H1 (cell line): ENCODE measurements around the gene ARHGAP21. TPM values are rescaled to one million over a fixed set of nuclear protein-coding genes. Genes with fewer than 3 reads are reported as not detected.

ENCODE experiments used
- CTCF ChIA-PET: fragments of 300-600 bp; sonication (Branson Sonifier 250); formaldehyde crosslinking; loops from one replicate; lab custom pipeline; 2021; ENCODE audit not compliant: partially characterized antibody; lab: Charles Lee
- POLR2A ChIA-PET: fragments of 300-600 bp; sonication (Branson Sonifier 250); formaldehyde crosslinking; loops from one replicate; lab custom pipeline; 2021; ENCODE audit warnings: inconsistent platforms; ENCODE audit not compliant: partially characterized antibody; lab: Charles Lee
- DNase-seq, 2 experiments: peaks; one replicate each; pipeline versions ENCODE4 v3.0.0 to v3.0.0-alpha.2; 2010 to 2022; ENCODE audit warnings: low spot score in 2 of 2, low read depth in 1 of 2, mixed read lengths in 1 of 2
- FAIRE-seq: peaks from 2 replicates; lab custom pipeline; 2011; peaks lifted over from hg19 to GRCh38; lab: Jason Lieb, UNC
- H2AFZ ChIP-seq: 2 replicates; pipeline ENCODE4 v1.8.1; 2012; ENCODE audit warnings: low read length, inconsistent platforms
- H2AK5ac ChIP-seq: 2 replicates; pipeline ENCODE4 v1.6.1; 2013; ENCODE audit warnings: low read depth, low read length
- H2BK120ac ChIP-seq: replicated peaks from 2 replicates; pipeline ENCODE3; 2013; ENCODE audit warnings: low read depth, low read length, inconsistent platforms
- H2BK12ac ChIP-seq: 2 replicates; pipeline ENCODE4 v1.6.1; 2013; ENCODE audit warnings: low read depth, low read length
- H2BK15ac ChIP-seq: 2 replicates; pipeline ENCODE4 v1.6.1; 2013; ENCODE audit warnings: low read length
- H2BK20ac ChIP-seq: 2 replicates; pipeline ENCODE4 v1.6.1; 2013; ENCODE audit warnings: low read length
- H2BK5ac ChIP-seq: 2 replicates; pipeline ENCODE4 v1.6.1; 2013; ENCODE audit warnings: low read depth, low read length
- H3K14ac ChIP-seq: 2 replicates; pipeline ENCODE4 v1.6.1; 2013; ENCODE audit warnings: inconsistent platforms; ENCODE audit not compliant: insufficient read length
- H3K18ac ChIP-seq: 2 replicates; pipeline ENCODE4 v1.6.1; 2013; ENCODE audit warnings: low read length; ENCODE audit errors: extremely low read depth
- H3K23ac ChIP-seq: 2 replicates; pipeline ENCODE4 v1.6.1; 2013; ENCODE audit warnings: inconsistent platforms; ENCODE audit not compliant: insufficient read length
- H3K23me2 ChIP-seq: 2 replicates; pipeline ENCODE4 v1.6.1; 2013; ENCODE audit warnings: low read depth, low read length
- H3K27ac ChIP-seq: 2 replicates; pipeline ENCODE4 v1.6.1; 2011; ENCODE audit warnings: low read depth, low read length, inconsistent platforms
- H3K27me3 ChIP-seq, 4 experiments: replicated peaks in 1 of 4; 1 replicate in 1 of 4; 2 replicates in 3 of 4; pipeline versions ENCODE4 v1.6.1 to v1.8.1; 2011 to 2013; ENCODE audit warnings: low read length in 3 of 4, mild to moderate bottlenecking in 3 of 4, inconsistent platforms in 2 of 4, mixed read lengths in 2 of 4, moderate library complexity in 1 of 4; ENCODE audit not compliant: control insufficient read depth in 3 of 4, insufficient read depth in 3 of 4; ENCODE audit errors: extremely low read depth in 1 of 4
- H3K36me3 ChIP-seq, 4 experiments: 2 replicates each; pipeline versions ENCODE4 v1.6.1 to v1.8.1; 2011 to 2013; ENCODE audit warnings: mild to moderate bottlenecking in 4 of 4, low read length in 3 of 4, moderate library complexity in 2 of 4, control low read depth in 1 of 4, inconsistent platforms in 1 of 4; ENCODE audit not compliant: insufficient read depth in 4 of 4, control insufficient read depth in 2 of 4
- H3K4ac ChIP-seq: replicated peaks from 2 replicates; pipeline ENCODE3; 2013; ENCODE audit warnings: low read length, low read depth, mixed read lengths, inconsistent platforms; ENCODE audit not compliant: insufficient read length
- H3K4me1 ChIP-seq, 4 experiments: replicated peaks in 1 of 4; 1 replicate in 1 of 4; 2 replicates in 3 of 4; pipeline versions ENCODE4 v1.6.1 to v1.8.1; 2011 to 2013; ENCODE audit warnings: low read length in 3 of 4, inconsistent platforms in 2 of 4, mixed read lengths in 1 of 4; ENCODE audit not compliant: insufficient read depth in 4 of 4, control insufficient read depth in 3 of 4
- H3K4me2 ChIP-seq, 2 experiments: 2 replicates each; pipeline versions ENCODE4 v1.6.1 to v1.8.1; 2011 to 2013; ENCODE audit warnings: low read depth in 2 of 2, low read length in 2 of 2, control low read depth in 1 of 2, inconsistent platforms in 1 of 2, mild to moderate bottlenecking in 1 of 2; ENCODE audit not compliant: insufficient read depth in 1 of 2
- H3K4me3 ChIP-seq, 4 experiments: fragments of 200-600, 300-600 bp in 1 of 4; sonication (generic), shearing (Covaris generic), sonication (Bioruptor Twin) in 1 of 4; 2 replicates each; pipeline versions ENCODE4 v1.5.1 to v1.8.1; 2011 to 2016; ENCODE audit warnings: low read length in 4 of 4, low read depth in 3 of 4, control low read depth in 2 of 4, inconsistent platforms in 2 of 4, mild to moderate bottlenecking in 2 of 4, mixed read lengths in 1 of 4, moderate library complexity in 1 of 4; ENCODE audit not compliant: insufficient read depth in 2 of 4; ENCODE audit errors: extremely low read depth in 1 of 4
- H3K56ac ChIP-seq: replicated peaks from 2 replicates; pipeline ENCODE3; 2013; ENCODE audit warnings: low read depth, mild to moderate bottlenecking, mixed read lengths, low read length, inconsistent platforms; ENCODE audit not compliant: insufficient read length
- H3K79me1 ChIP-seq: 2 replicates; pipeline ENCODE4 v1.6.1; 2013; ENCODE audit warnings: low read depth, low read length, control low read depth
- H3K79me2 ChIP-seq, 2 experiments: 2 replicates each; pipeline versions ENCODE4 v1.6.1 to v1.8.1; 2012 to 2013; ENCODE audit warnings: low read length in 2 of 2, mild to moderate bottlenecking in 2 of 2, inconsistent platforms in 1 of 2; ENCODE audit not compliant: insufficient read depth in 2 of 2, control insufficient read depth in 1 of 2
- H3K9ac ChIP-seq, 4 experiments: replicated peaks in 1 of 4; 1 replicate in 1 of 4; 2 replicates in 3 of 4; pipeline versions ENCODE4 v1.6.1 to v1.8.1; 2011 to 2013; ENCODE audit warnings: low read depth in 3 of 4, low read length in 3 of 4, control low read depth in 2 of 4, mild to moderate bottlenecking in 2 of 4, moderate library complexity in 2 of 4, inconsistent platforms in 1 of 4; ENCODE audit errors: extremely low read depth in 1 of 4
- H3K9me3 ChIP-seq, 2 experiments: 2 replicates each; pipeline versions ENCODE4 v1.6.1 to v1.8.1; 2012 to 2013; ENCODE audit warnings: mild to moderate bottlenecking in 2 of 2, moderate library complexity in 2 of 2, control low read depth in 1 of 2, inconsistent platforms in 1 of 2, low read depth in 1 of 2, low read length in 1 of 2, mixed read lengths in 1 of 2; ENCODE audit not compliant: insufficient read depth in 2 of 2
- H4K20me1 ChIP-seq, 2 experiments: replicated peaks in 1 of 2; 2 replicates each; pipeline versions ENCODE3 to v1.8.1; 2011 to 2013; ENCODE audit warnings: inconsistent platforms in 2 of 2, low read length in 2 of 2, mild to moderate bottlenecking in 1 of 2; ENCODE audit not compliant: insufficient read depth in 2 of 2, control insufficient read depth in 1 of 2
- H4K5ac ChIP-seq: 2 replicates; pipeline ENCODE4 v1.6.1; 2013; ENCODE audit warnings: low read length, low read depth, mixed read lengths, inconsistent platforms; ENCODE audit not compliant: insufficient read length
- H4K8ac ChIP-seq: 2 replicates; pipeline ENCODE4 v1.8.0; 2013; ENCODE audit warnings: mild to moderate bottlenecking, moderate library complexity, low read length, inconsistent platforms; ENCODE audit not compliant: insufficient read depth; ENCODE audit errors: extremely low read depth
- H4K91ac ChIP-seq: replicated peaks from 2 replicates; pipeline ENCODE3; 2013; ENCODE audit warnings: low read length, mixed read lengths, inconsistent platforms; ENCODE audit not compliant: insufficient read length
- BCL11A ChIP-seq, 2 experiments: IDR thresholded peaks; one replicate each; pipeline ENCODE4 v1.6.1; 2011; ENCODE audit warnings: low read depth in 2 of 2, low read length in 2 of 2, mild to moderate bottlenecking in 2 of 2
- CHD1 ChIP-seq: IDR thresholded peaks from 2 replicates; pipeline ENCODE4 v1.6.1; 2012; ENCODE audit warnings: low read depth, low read length, improper control_type of control experiment
- CHD2 ChIP-seq: IDR thresholded peaks from 2 replicates; pipeline ENCODE4 v1.6.1; 2012; ENCODE audit warnings: low read length, improper control_type of control experiment
- CREB1 ChIP-seq: IDR thresholded peaks from 2 replicates; pipeline ENCODE4 v1.6.1; 2012; ENCODE audit warnings: inconsistent platforms
- JUND ChIP-seq: IDR thresholded peaks from 2 replicates; pipeline ENCODE4 v1.6.1; 2011; ENCODE audit warnings: mild to moderate bottlenecking, improper control_type of control experiment, low read length
- KDM4A ChIP-seq: IDR thresholded peaks from one replicate; pipeline ENCODE4 v1.7.1; 2012; ENCODE audit warnings: low read depth, mild to moderate bottlenecking, moderate library complexity, low read length, inconsistent platforms; ENCODE audit not compliant: severe bottlenecking
- MAFK ChIP-seq: IDR thresholded peaks from 2 replicates; pipeline ENCODE4 v1.6.1; 2012; ENCODE audit warnings: low read depth, mild to moderate bottlenecking, improper control_type of control experiment, low read length
- NRF1 ChIP-seq: IDR thresholded peaks from 2 replicates; pipeline ENCODE4 v1.6.1; 2011; ENCODE audit warnings: mild to moderate bottlenecking, low read depth, low read length, improper control_type of control experiment
- SP2 ChIP-seq: IDR thresholded peaks from 2 replicates; pipeline ENCODE4 v1.6.1; 2012; ENCODE audit warnings: mild to moderate bottlenecking, low read length, inconsistent platforms
- SUZ12 ChIP-seq: fragments of 200-600 bp; sonication (generic); IDR thresholded peaks from 2 replicates; pipeline ENCODE4 v1.6.1; 2012; ENCODE audit warnings: mild to moderate bottlenecking, inconsistent platforms, low read length, moderate library complexity, mixed read lengths
- WGBS, 2 experiments: shearing (Covaris generic) in 1 of 2; methylation state at CpG; one replicate each; pipeline versions ENCODE4 v1.1.6 to v1.1.7; 2013 to 2015; ENCODE audit warnings: low lambda C conversion rate in 2 of 2, mixed read lengths in 2 of 2, inconsistent platforms in 1 of 2, low coverage in 1 of 2, missing lambda C conversion rate in 1 of 2; ENCODE audit not compliant: insufficient replicate concordance in 2 of 2, insufficient coverage in 1 of 2, insufficient read length in 1 of 2; ENCODE audit errors: extremely low coverage in 1 of 2, missing lambda C conversion rate in 1 of 2; 5-methylcytosine and 5-hydroxymethylcytosine counted together
- polyA plus RNA-seq, 7 experiments: library from polyadenylated mRNA; depleted of rRNA in 3 of 7; stranded (reverse) in 5 of 7; unstranded in 2 of 7; fragments of >200 nt in 5 of 7; fragments of 200-250 nt in 2 of 7; gene quantifications; 1 replicate in 5 of 7; 2 replicates in 1 of 7; 4 replicates in 1 of 7; pipeline versions ENCODE4 v1.2.1 to v1.2.3, GENCODE V29; 2011 to 2013; ENCODE audit warnings: missing spikeins in 2 of 7, mixed read lengths in 2 of 7
- total RNA-seq: library from RNA; stranded (reverse); fragmentation: NEBNext Ultra II Directional; extraction: Animal tissue kit (Norgen Biotek cat#: 25700); gene quantifications from 2 replicates; pipeline ENCODE4 v1.2.1, GENCODE V29; 2021
- TF ChIP-seq, protein P1 (sequence below): IDR thresholded peaks from 2 replicates; pipeline ENCODE4 v1.6.1; 2011; ENCODE audit warnings: low read depth, mild to moderate bottlenecking, low read length; ENCODE audit not compliant: insufficient read depth
- TF ChIP-seq, protein P2 (sequence below), 3 experiments: IDR thresholded peaks; 1 replicate in 2 of 3; 2 replicates in 1 of 3; pipeline versions ENCODE4 v1.5.1 to v1.6.1; 2011; ENCODE audit warnings: low read length in 3 of 3, mild to moderate bottlenecking in 3 of 3, inconsistent platforms in 2 of 3, low read depth in 1 of 3, moderate library complexity in 1 of 3; ENCODE audit not compliant: insufficient read depth in 1 of 3; ENCODE audit errors: control extremely low read depth in 1 of 3

The ARHGAP21 gene
- total and polyA plus RNA-seq, 2 of the 8 experiments (the other 6 are each of a cell fraction or from before 2014, with no cell fraction given), result 14.4 to 35.3 TPM

DNA sequence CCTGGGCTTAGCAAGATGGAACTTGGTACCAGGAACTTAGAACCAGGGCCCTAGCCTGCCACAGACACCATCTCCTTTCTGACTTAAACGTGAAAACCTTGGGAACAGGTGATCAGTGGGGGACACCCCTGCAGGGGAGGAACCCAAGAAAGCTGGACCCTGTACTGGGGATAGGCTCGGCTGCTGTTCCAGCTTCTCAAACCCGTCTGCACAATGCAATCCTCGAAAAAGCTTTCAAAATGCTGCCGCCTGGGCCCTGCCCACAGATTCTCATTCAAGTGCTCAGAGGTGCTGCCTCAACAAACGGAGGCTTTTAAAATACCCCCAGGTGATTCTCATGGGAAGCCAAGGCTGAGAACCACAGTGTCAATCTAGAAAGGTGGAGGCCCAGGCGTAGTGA lies 169.7 kb downstream of the ARHGAP21 start:
- H2BK15ac ChIP-seq, result no peak overlapping the region
- no peak overlapping the region for H2BK12ac ChIP-seq
- no peak overlapping the region for H3K4ac ChIP-seq
- H3K56ac ChIP-seq, result no peak overlapping the region
- peaks cover 0 to 4% of the 10 kb centered on the region in 2 experiments; a peak in 1 of 4 replicates for H3K9me3 ChIP-seq
- 0 out of 2 replicates have a peak, but pooled peaks cover 2% of the 10 kb centered on the region for H3K23me2 ChIP-seq
- no peak overlapping the region for H3K23ac ChIP-seq
- no peak overlapping the region for H2AFZ ChIP-seq
- H4K20me1 ChIP-seq, result no peaks in the 10 kb centered on the region
- H3K79me2 ChIP-seq, result no peaks in the 10 kb centered on the region
- ChIA-PET CTCF (interaction anchor here (1.3 kb wide), 1 partner anchor 14 kb away, joined by 5 read pairs; no protein-coding TSS in a partner anchor), POLR2A (no interaction called here)
- no peak overlapping the region for H3K4me2 ChIP-seq
- H3K4me1 ChIP-seq, result peaks cover 6 to 11% (median 7%) of the 10 kb centered on the region in 4 experiments; a peak in 6 of 7 replicates
- DNase-seq, result no peak
- no peak overlapping the region for H4K8ac ChIP-seq
- H4K91ac ChIP-seq, result no peak overlapping the region
- no peak overlapping the region for H2BK5ac ChIP-seq
- WGBS, 2 experiments, result 85% methylated on average over 7 of the region's 7 CpGs; no CpG with 5 or more reads in 1 of the 2 experiments
- H3K27me3 ChIP-seq, result no peaks in the 10 kb centered on the region
- FAIRE-seq, result no peak
- H4K5ac ChIP-seq, result no peak overlapping the region
- H3K79me1 ChIP-seq, result no peaks in the 10 kb centered on the region
- no peak overlapping the region for H2BK120ac ChIP-seq
- H3K4me3 ChIP-seq, result no peak overlapping the region
- H2BK20ac ChIP-seq, result no peak overlapping the region
- no peak overlapping the region for H2AK5ac ChIP-seq
- no peaks in the 10 kb centered on the region for H3K36me3 ChIP-seq
- no peak overlapping the region for H3K14ac ChIP-seq
- no peak overlapping the region for H3K9ac ChIP-seq
- H3K27ac ChIP-seq, result no peak overlapping the region
- no peak overlapping the region for H3K18ac ChIP-seq
- TF ChIP-seq KDM4A (no peak), JUND (no peak), CHD2 (no peak), MAFK (no peak), BCL11A (IDR thresholded peaks at IDR 0.05; ENCODE audit: low read depth in 2 of 2, low read length in 2 of 2) (no peak), CREB1 (no peak), SUZ12 (no peak), CHD1 (no peak), SP2 (no peak), NRF1 (no peak)
- TF ChIP-seq, protein P1, sequence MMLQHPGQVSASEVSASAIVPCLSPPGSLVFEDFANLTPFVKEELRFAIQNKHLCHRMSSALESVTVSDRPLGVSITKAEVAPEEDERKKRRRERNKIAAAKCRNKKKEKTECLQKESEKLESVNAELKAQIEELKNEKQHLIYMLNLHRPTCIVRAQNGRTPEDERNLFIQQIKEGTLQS, result no peak
- TF ChIP-seq, protein P2, sequence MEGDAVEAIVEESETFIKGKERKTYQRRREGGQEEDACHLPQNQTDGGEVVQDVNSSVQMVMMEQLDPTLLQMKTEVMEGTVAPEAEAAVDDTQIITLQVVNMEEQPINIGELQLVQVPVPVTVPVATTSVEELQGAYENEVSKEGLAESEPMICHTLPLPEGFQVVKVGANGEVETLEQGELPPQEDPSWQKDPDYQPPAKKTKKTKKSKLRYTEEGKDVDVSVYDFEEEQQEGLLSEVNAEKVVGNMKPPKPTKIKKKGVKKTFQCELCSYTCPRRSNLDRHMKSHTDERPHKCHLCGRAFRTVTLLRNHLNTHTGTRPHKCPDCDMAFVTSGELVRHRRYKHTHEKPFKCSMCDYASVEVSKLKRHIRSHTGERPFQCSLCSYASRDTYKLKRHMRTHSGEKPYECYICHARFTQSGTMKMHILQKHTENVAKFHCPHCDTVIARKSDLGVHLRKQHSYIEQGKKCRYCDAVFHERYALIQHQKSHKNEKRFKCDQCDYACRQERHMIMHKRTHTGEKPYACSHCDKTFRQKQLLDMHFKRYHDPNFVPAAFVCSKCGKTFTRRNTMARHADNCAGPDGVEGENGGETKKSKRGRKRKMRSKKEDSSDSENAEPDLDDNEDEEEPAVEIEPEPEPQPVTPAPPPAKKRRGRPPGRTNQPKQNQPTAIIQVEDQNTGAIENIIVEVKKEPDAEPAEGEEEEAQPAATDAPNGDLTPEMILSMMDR (IDR thresholded peaks at IDR 0.05; ENCODE audit: control extremely low read depth in 1 of 3, insufficient read depth in 1 of 3, low read depth in 1 of 3, low read length in 3 of 3), result no peak
